Measurements from ENCODE around the gene ADH1A. TPM values are rescaled to one million over a fixed set of nuclear protein-coding genes. Genes with fewer than 3 reads are reported as not detected.
"Not testable (repeated sequence)": the region's sequence is repeated elsewhere in the genome, so short reads cannot be mapped to it uniquely, and the experiment has no call there.

Gene ADH1A
- polyA plus RNA-seq, 1 donor from 2014 or later: not detected

GRCh38 chr4:99235955-99236354 lies 54.8 kb downstream of the ADH1A start:
- no peak overlapping the region for H2AFZ ChIP-seq (ENCODE audit: low read depth, low read length)
- H3K4me2 ChIP-seq (ENCODE audit: low read length): no peak overlapping the region
- no peak overlapping the region for H3K4me3 ChIP-seq (ENCODE audit: low read length)
- no peak overlapping the region for H3K27ac ChIP-seq (ENCODE audit: low read length)
- no peaks in the 10 kb centered on the region for H3F3A ChIP-seq (ENCODE audit: insufficient read depth, low read length, poor library complexity, severe bottlenecking)
- no peaks in the 10 kb centered on the region for H3K36me3 ChIP-seq (ENCODE audit: insufficient read depth, low read length)
- H3K79me2 ChIP-seq (replicated peaks; ENCODE audit: insufficient read depth, low read length): no peaks in the 10 kb centered on the region
- H4K20me1 ChIP-seq (ENCODE audit: insufficient read depth): no peaks in the 10 kb centered on the region
- no peaks in the 10 kb centered on the region for H3K27me3 ChIP-seq (ENCODE audit: insufficient read depth, low read depth, low read length)
- H3K9ac ChIP-seq (ENCODE audit: low read length): no peak overlapping the region
- no peaks in the 10 kb centered on the region for H3K9me2 ChIP-seq (ENCODE audit: insufficient read depth, low read length)
- no peaks in the 10 kb centered on the region for H3K9me3 ChIP-seq (ENCODE audit: low read length)
- TF ChIP-seq EZH2 (IDR thresholded peaks at IDR 0.05; ENCODE audit: borderline replicate concordance, insufficient read depth, low read length, poor library complexity, severe bottlenecking): no peak
- no peak for TF ChIP-seq REST (IDR thresholded peaks at IDR 0.05; ENCODE audit: borderline replicate concordance)
- no peak for TF ChIP-seq POLR2AphosphoS5 (IDR thresholded peaks at IDR 0.05)
- no peak for TF ChIP-seq CTCF (IDR thresholded peaks at IDR 0.05; ENCODE audit: poor library complexity, severe bottlenecking)
- no peak for TF ChIP-seq MXI1 (conservative IDR thresholded peaks at IDR 0.05; ENCODE audit: poor library complexity, severe bottlenecking)
- TF ChIP-seq RAD21 (conservative IDR thresholded peaks at IDR 0.05): no peak
- TF ChIP-seq EP300 (conservative IDR thresholded peaks at IDR 0.05; ENCODE audit: poor library complexity, severe bottlenecking): no peak
- no peak for TF ChIP-seq TAF1 (IDR thresholded peaks at IDR 0.05; ENCODE audit: low read depth)
- no peak for TF ChIP-seq SMC3 (conservative IDR thresholded peaks at IDR 0.05; ENCODE audit: poor library complexity)

GRCh38 chr4:99234331-99235010 lies 56.3 kb downstream of the ADH1A start:
- Histone ChIP-seq H3K4me3 (ENCODE audit: low read length) (no peak overlapping the region), H3K4me2 (ENCODE audit: low read length) (no peak overlapping the region), H3K27me3 (ENCODE audit: insufficient read depth, low read depth, low read length) (no peaks in the 10 kb centered on the region), H3K27ac (ENCODE audit: low read length) (no peak overlapping the region), H3K36me3 (ENCODE audit: insufficient read depth, low read length) (no peaks in the 10 kb centered on the region), H3K9ac (ENCODE audit: low read length) (no peak overlapping the region), H3K9me3 (ENCODE audit: low read length) (no peaks in the 10 kb centered on the region), H3K79me2 (replicated peaks; ENCODE audit: insufficient read depth, low read length) (no peaks in the 10 kb centered on the region), H2AFZ (ENCODE audit: low read depth, low read length) (no peak overlapping the region), H4K20me1 (ENCODE audit: insufficient read depth) (no peaks in the 10 kb centered on the region), H3K9me2 (ENCODE audit: insufficient read depth, low read length) (no peaks in the 10 kb centered on the region), H3F3A (ENCODE audit: insufficient read depth, low read length, poor library complexity, severe bottlenecking) (no peaks in the 10 kb centered on the region)
- TF ChIP-seq TAF1 (IDR thresholded peaks at IDR 0.05; ENCODE audit: low read depth) (no peak), MXI1 (conservative IDR thresholded peaks at IDR 0.05; ENCODE audit: poor library complexity, severe bottlenecking) (no peak), POLR2AphosphoS5 (IDR thresholded peaks at IDR 0.05) (no peak), SMC3 (conservative IDR thresholded peaks at IDR 0.05; ENCODE audit: poor library complexity) (no peak), EZH2 (IDR thresholded peaks at IDR 0.05; ENCODE audit: borderline replicate concordance, insufficient read depth, low read length, poor library complexity, severe bottlenecking) (no peak), RAD21 (conservative IDR thresholded peaks at IDR 0.05) (no peak), EP300 (conservative IDR thresholded peaks at IDR 0.05; ENCODE audit: poor library complexity, severe bottlenecking) (no peak), REST (IDR thresholded peaks at IDR 0.05; ENCODE audit: borderline replicate concordance) (no peak), CTCF (IDR thresholded peaks at IDR 0.05; ENCODE audit: poor library complexity, severe bottlenecking) (no peak)

- H3F3A ChIP-seq (ENCODE audit: insufficient read depth, low read length, poor library complexity, severe bottlenecking); H3K27me3 ChIP-seq (ENCODE audit: insufficient read depth, low read depth, low read length); H3K4me2 ChIP-seq (ENCODE audit: low read length); H3K9ac ChIP-seq (ENCODE audit: low read length); H3K9me3 ChIP-seq (ENCODE audit: low read length); H3K27ac ChIP-seq (ENCODE audit: low read length); H2AFZ ChIP-seq (ENCODE audit: low read depth, low read length); H3K4me3 ChIP-seq (ENCODE audit: low read length); H3K79me2 ChIP-seq (replicated peaks; ENCODE audit: insufficient read depth, low read length); H4K20me1 ChIP-seq (ENCODE audit: insufficient read depth); H3K36me3 ChIP-seq (ENCODE audit: insufficient read depth, low read length); H3K9me2 ChIP-seq (ENCODE audit: insufficient read depth, low read length): not testable (repeated sequence)
These were observed 57.4 kb downstream of the ADH1A start for GRCh38 chr4:99233397-99233796.

Data from neural cell (in vitro differentiated cells).